ENCODE data around the gene SLC4A7.
"Not testable (repeated sequence)": the region's sequence is repeated elsewhere in the genome, so short reads cannot be mapped to it uniquely, and the experiment has no call there.

The SLC4A7 gene

DNA sequence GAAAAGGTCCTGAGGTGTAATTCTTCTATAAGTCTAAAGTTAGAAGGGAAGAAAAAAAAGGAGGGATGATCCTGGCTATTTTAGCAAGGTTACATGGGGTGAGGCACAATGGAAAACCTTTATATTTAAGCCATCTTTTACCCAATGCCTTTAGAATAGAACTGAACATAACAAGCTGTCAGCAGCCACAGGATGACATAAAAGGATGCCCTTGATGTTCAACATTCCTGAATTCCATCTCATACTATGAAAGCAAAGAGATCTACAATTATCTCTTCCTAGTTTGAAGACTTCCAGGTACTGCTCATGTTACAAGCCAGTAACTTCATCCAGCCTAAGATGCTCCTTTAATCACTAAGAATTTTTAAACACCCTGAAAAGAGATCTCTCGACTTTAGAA is 141.9 kb downstream of the SLC4A7 start:
- intact Hi-C loops (cut with DNase I), result no loop called here
- no peak for DNase-seq

DNA sequence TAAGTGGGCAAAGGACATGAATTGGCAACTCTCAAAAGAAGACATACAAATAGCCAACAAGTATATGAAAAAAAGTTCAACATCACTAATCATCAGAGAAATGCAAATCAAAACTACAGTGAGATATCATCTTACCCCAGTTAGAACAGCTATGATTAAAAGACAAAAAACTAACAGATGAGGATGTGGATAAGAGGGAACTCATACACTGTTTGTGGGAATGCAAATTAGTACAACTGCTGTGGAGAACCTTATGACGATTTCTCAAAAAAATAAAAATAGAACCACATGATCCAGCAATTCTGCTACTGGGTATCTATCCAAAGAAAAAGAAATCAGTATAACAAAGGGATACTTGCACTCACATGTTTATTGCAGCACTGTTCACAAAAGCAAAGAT is 143.7 kb downstream of the SLC4A7 start:
- DNase-seq, result no peak
- intact Hi-C loops (cut with DNase I), result no loop called here

DNA sequence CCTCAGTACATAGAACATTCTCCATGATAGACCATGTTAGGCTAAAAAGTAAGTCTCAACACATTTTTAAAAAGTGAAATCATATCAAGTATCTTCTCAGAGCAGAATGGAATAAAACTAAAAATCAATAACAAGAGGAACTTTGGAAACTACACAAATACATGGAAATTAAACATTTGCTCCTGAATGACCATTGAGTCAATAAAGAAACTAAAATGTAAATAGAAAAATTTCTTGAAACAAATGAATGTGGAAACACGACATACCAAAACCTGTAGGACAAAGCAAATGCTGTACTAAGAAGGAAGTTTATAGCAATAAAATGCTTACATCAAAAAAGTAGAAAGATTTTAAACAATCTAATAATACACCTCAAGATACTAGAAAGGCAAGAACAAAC is 148.6 kb downstream of the SLC4A7 start:
- DNase-seq, result no peak
- intact Hi-C loops (cut with DNase I), result no loop called here

DNA sequence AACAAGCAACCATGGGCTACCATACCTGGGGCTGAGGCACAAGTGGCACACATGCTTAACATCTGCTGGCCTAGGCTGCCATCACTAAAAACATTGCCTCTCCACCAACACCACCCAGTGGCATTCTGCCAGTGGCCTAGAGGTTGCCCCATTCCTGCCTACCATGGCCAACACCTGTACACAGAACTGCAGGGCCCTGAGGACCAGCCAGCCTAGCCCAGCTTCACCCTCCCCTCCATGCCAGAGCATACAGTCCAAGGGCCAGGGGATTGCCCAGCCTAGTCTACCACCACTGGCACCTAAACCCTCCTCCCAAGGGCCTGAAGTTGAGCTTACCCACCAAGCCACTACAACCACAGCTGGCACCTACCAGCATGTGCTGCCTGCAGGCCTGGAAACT is 150.3 kb downstream of the SLC4A7 start:
- DNase-seq, result no peak
- intact Hi-C loops (cut with DNase I), result no loop called here

DNA sequence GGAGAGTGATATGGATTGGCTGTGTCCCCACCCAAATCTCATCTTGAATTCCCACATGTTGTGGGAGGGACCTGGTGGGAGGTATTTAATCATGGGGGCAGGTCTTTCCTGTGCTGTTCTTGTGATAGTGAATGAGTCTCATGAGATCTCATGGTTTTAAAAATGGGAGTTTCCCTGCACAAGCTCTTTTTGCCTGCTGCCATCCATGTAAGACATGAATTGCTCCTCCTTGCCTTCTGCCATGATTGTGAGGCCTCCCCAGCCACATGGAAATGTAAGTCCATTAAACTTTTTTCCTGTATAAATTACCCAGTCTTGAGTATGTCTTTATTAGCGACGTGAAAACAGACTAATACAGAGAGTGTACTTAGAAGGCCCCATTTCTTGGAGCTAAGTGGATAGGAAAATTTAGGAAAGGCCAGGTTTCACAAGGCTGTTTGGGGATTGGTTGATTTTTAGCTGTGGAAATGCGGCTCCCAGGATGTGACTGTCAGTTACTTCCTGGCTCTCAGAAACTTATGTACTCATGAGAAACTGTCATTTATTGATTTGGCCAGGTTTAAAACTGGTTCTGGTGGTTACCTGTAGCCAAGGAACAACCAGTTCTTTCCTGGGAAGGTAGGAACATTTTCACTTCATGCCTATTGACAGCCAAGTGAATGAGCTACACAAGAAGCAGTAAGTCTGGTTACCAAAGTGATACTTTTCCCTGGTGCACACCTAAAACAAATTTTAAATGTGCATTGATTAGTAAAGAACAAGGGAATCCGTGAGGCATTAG is 155.0 kb downstream of the SLC4A7 start:
- intact Hi-C loops (cut with DNase I); DNase-seq: not testable (repeated sequence)

DNA sequence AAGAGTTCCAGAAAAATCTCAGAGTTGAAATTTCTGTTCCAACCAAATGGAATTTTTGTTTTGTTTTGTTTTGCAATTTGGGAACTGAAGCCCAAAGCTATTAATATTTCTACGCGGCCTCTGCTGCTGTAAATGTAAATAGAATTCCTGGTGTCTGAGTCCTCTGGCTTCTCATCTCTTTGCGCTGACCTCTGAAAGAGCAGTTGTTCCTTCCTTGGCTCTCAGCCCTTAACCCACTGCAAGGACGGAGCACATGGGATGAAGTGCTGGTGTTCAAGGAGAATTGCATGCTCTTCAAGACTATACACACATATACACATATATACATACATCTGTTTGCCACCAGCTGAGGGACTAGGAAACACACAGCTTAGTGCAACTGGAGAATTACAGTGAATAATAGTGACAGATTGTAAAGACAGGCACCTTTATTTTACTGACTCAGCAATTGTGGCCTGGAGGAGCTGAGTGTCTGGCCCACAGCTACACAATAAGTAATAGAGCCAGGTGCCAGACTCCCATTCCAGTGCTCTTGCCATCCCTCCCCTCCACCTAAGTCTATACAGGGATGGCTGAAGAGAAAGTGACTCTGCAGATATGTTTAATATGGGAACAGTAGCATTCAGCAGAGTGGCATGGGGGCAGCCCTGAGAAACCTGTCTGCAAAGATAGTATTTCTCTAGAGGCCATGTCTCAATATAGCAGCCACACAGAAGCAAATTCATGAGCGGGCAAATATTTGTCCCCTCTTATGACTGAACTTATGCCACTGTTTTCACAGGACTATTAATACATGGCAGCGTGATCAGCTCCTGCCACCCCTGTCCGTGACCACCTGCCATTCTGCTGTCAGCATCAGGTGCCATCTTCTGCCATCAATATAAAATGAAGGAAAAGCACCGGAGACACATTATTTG is 157.3 kb downstream of the SLC4A7 start:
- DNase-seq, result no peak
- intact Hi-C loops (cut with DNase I), result no loop called here

DNA sequence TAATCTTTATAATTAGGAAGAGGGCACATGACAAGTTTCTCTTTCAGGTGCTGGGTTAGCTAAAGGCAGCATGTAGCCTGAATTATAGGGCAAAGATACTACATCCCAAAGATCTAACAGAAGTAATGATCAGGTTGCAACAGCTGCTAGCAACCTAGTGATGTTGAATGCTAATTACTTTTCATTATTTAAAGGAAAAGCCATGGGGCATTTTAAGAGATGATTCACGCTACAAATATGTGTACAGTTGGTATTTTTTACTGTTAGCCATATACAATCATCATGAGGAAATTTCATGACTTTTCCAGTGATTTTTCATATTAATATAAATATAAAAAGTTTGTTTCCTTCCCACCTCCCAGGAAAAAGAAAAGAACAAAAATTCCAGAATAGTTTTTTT is 158.0 kb downstream of the SLC4A7 start:
- no peak for DNase-seq
- intact Hi-C loops (cut with DNase I), result no loop called here

DNA sequence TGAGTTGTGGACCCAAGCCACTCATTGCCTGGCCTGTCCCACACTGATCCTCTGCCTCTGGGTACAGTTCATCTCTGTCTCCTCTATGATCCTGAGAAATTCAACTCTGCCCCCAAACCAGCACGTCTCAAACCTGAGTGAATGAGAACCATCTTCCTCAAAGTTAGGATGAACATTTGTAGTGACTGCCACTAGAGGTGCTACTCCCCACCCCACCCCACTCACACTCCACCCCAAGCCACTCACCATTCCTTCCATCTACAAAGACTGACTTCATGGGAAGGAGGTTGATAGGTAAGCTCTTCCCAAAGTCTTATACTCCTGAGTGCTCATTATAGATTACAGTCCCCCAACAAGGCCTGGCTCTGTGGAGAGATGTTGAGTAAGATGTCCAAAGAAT is 158.8 kb downstream of the SLC4A7 start:
- intact Hi-C loops (cut with DNase I), result no loop called here

DNA sequence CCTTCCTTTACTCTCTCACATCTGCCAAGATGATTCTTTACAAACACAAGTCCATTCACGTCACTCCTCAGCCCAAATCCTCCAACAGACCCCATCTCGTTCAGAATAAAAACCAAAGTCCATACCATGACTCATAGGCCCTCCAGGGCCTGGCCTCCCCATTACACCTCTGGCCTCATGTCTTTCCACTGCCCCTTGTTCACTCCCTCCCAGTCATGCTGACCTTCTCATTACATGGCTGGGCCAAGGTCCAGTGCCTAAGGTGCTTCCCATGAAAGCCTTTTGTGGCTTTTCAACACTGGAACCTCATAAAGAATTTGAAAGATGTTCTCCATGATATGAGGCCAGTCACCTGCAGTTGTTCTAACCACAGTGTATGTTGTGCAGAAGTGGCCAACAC is 159.5 kb downstream of the SLC4A7 start:
- intact Hi-C loops (cut with DNase I), result no loop called here

More for the DNA sequence above, 158.8 kb downstream of the SLC4A7 start:
- no peak for DNase-seq

DNA sequence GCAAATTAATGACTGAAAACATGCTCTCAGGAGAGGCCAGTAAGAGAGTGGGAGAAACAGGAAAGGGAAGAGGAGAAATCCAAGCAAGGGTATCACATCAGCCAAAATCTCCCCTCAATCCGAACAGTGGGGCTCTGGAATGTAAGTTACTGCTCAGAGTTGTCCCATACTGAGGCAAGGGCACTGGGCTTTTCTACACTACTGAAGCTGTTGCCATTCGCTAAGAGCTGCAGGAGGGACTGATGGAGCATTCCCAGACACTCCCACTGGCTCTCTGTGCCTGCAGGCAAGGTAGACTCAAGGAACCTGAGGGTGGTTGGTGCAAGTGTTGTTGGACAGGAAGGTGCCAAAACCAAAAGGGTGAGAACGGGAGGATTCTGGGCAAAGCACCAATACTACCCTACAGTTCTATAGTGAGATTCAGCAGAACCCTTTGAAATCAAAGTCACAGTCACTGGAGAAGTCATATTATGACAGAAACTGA is 161.1 kb downstream of the SLC4A7 start:
- DNase-seq, result no peak
- intact Hi-C loops (cut with DNase I), result no loop called here

More for the DNA sequence above, 159.5 kb downstream of the SLC4A7 start:
- no peak for DNase-seq
